GM18499 (cell line): ENCODE data around the gene TMEM115.

ENCODE experiments used
- ATAC-seq: cut with Tn5 transposase; IDR thresholded peaks from one replicate; pipeline ENCODE4 v1.9.1; 2021; ENCODE audit warnings: moderate number of reproducible peaks; ENCODE audit not compliant: insufficient read depth, unreplicated experiment

The TMEM115 gene

GRCh38 chr3:50336452-50337174, 22.7 kb downstream of the TMEM115 start:
- no peak for ATAC-seq

DNA sequence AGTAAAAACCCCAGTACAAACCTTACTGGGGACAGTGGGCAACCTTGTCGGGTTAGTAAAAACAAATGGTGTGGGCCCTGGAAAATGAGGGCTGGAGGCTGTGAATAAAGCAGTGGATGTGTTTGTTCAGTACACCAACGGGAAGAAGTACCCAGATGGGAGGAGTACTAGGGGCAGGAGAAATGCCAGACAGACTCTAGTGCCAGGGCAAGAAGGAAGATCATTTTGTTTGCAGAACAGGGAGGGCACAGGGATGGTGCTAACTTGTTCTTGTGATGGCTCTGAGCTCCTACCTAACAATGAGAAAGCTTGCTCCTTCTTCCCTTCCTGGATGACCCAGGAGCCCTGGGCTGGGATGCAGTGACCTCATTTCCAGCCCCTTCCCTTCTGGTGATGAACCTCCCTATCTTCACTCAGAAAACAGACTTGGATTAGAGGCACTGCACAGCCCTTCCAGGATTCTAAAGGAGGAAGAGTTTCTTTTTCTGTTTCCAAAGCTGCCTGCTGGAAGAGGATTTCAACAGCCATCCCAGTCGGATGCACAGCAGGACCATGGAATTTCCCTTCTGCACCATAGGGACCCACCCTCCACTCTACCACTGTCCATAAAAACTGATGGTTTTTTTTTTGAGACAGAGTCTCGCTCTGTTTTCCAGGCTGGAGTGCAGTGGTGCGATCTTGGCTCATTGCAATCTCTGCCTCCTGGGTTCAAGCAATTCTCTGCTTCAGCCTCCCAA, 24.8 kb downstream of the TMEM115 start:
- ATAC-seq, result no peak

DNA sequence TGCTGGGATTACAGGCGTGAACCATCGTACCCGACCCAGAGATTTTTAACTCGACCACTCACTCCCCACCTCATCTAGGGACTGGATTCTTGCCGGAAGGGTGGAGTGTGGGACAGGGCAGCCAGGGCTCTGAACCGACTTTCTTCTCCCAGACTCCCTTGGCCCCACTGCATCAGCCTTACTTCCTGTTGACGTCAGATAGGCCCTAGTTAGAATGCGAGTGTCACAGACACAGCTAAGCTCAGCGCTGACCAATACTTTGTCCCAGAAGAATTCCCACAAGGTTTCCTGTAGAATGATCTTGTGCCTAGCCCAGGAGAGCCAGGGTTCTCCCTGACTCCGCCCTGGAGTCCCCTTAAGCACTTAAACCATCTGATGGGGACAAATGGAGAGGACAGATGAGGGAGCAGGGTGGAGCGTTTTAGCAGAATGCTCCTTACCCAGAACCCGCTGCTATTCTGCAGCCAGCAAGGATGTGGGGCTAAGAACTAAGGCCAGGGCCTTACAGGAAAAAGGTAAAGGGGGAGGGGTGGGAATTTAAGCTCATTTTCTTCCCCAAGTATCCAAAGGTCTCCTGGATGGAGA, 25.5 kb downstream of the TMEM115 start:
- no peak for ATAC-seq

GRCh38 chr3:50331364-50331907, 27.9 kb downstream of the TMEM115 start:
- no peak for ATAC-seq

GRCh38 chr3:50330330-50330729, 29.0 kb downstream of the TMEM115 start:
- no peak for ATAC-seq

- ATAC-seq, result no peak
Measured at GRCh38 chr3:50327943-50328691, 31.2 kb downstream of the TMEM115 start, which contains the start of gene TUSC2. Gene TUSC2, minus strand, starts transcription at chr3:50328223. Its CDS starts 124 bp downstream, at chr3:50328099.

DNA sequence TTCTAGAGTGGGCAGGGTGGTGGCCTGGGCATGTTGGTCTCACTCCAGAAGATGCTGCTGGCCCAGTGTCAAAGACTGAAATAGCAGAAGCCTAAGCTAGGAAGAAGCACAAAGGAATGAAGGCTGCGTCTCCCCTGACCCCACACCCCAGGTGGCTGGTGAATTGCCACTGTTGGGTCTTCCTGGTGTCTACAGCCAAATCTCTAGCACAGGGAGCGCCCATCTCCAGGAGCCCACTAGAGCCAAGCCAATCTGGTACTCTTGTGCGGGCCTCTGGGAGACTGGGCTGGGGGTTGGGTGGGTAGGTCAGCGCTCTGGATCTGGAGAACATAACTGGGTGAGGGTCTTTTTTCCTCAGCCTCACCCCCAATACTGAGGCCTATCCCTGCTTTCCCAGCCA, 32.2 kb downstream of the TMEM115 start:
- no peak for ATAC-seq

GRCh38 chr3:50326182-50326541, 33.2 kb downstream of the TMEM115 start:
- ATAC-seq, result no peak

DNA sequence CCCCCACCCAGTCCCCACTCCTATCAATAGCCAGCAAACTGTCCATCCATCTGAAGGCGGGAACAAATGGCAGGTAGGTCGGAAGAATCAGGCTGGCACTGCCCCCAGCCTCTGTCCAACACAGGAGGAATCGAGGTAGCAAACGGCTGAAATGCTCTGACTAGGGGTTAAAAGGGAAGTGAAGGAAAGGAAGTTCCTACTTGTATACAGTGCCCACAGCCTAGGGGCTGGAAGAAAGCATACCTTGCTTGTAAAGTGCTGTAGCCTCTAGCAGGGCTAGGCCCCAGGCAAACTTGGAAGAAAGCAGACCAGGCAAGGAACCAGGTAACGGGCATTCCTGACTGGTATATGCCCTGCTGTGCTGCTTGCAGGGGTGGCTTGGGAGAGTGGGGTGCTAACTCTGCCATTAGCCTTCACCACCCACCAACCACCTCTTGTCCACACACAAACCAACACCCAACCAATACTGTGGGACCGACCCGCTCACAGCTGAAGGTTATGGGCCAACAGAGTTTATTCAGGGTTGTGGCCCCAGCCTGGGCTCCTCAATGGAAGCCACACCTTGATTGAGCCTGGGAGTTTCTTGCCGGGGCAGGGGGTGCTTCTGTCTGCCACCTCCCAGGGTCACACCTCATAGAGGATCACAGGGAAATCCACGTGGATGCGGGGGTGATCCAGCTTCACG, 33.7 kb downstream of the TMEM115 start:
- no peak for ATAC-seq

GRCh38 chr3:50325113-50325480, 34.2 kb downstream of the TMEM115 start:
- ATAC-seq, result no peak

- no peak for ATAC-seq
Measured at GRCh38 chr3:50324351-50325112, 34.8 kb downstream of the TMEM115 start.

DNA sequence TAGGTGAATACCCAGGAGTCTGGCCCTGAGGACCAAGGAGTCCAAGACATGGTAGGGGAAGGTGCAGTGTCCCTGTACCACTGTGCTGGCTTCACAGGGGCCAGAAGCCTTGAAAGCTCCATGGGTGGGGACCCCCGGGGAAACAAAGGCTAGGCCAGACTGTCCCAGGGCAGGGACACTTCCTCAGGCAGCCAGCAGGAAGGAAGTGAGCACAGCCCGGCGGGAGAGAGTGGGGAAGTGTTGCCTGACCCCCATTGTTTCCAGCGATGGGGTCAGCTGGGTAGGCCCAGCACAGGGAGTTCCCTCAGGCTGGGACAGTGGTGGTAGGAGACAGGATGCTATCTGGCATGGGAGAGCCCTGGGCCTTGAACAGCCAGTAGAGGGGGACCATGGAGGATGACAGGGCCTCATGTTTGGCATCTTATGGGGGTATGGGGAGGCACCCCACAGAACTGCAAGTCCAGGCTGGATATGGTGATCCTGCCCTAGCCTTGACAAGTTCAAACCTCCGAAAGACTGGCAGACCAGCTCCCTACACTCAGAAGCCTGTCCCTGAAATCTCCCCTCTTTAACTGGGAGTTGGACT, 35.6 kb downstream of the TMEM115 start:
- no peak for ATAC-seq

GRCh38 chr3:50323092-50323600, 36.2 kb downstream of the TMEM115 start:
- ATAC-seq, result no peak

- ATAC-seq, result no peak
Measured at GRCh38 chr3:50322386-50323091, 36.8 kb downstream of the TMEM115 start, which contains the start of gene HYAL2. Gene HYAL2, minus strand, starts transcription at chr3:50322745. Its CDS starts 2,256 bp downstream, at chr3:50320489.

DNA sequence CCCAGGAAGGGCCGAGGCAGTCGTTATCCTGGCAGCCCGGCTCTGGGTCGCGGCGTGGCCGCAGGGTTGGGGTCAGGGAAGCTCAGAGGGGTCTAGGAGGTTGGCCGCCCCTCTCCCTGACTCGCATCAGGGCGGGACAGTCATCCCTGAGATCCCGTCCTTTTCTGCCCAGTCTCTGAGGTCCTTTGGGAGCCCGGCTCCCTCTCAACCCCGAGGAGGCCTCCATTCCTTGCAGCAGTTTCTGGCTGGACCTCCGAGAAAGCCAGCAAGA, 37.3 kb downstream of the TMEM115 start:
- no peak for ATAC-seq

DNA sequence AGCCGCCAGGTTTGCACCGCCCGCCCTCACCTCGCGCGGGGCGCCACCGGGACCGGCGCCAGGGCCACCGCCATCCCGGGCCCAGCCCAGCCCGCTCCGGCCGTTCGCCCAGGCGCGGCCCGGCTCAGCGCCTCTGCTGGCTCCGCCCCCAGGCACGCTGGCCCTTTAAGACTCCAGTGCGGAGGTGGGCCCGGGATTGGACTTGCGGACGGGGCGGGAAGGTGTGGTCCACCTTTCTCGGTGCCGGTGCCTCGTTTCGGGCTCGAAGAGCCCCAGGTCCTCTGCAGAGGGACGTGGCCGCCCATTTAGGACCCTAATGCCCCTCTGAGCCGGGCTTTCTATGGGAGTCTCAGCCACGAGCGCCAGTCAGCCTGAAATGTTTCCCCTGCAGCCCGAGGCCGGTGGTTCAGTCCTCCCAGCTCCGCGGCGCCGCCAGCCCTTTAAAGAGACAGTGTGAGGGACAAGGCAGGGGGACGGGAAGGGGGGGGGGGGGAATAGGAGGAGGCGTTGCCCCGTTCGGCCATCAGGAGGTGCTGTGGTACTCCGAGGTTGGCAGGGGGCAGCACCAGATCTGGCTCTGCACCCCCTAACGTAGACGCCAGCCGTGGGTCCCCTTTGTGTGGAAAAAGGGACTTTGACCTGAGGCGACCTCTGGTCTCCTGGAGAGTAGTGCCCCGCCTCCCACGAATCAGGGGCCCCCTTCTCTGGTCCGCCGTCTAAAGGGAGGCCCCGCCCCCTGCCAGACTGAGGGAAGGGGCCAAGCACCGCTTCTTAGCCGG, 37.8 kb downstream of the TMEM115 start:
- no peak for ATAC-seq

- ATAC-seq, result no peak
Measured at GRCh38 chr3:50320853-50321335, 38.4 kb downstream of the TMEM115 start.
